Panc1 (cell line): ENCODE measurements around the gene LRRC56.

Experiments used
- POLR2AphosphoS5 ChIP-seq: IDR thresholded peaks from 2 replicates; pipeline ENCODE4 v1.6.1; 2012; ENCODE audit warnings: mild to moderate bottlenecking, low read depth, low read length, moderate library complexity
- TF ChIP-seq, protein P1 (sequence below): fragments of 450-650 bp; IDR thresholded peaks from 2 replicates; pipeline ENCODE4 v1.5.1; 2017; ENCODE audit warnings: mild to moderate bottlenecking

DNA sequence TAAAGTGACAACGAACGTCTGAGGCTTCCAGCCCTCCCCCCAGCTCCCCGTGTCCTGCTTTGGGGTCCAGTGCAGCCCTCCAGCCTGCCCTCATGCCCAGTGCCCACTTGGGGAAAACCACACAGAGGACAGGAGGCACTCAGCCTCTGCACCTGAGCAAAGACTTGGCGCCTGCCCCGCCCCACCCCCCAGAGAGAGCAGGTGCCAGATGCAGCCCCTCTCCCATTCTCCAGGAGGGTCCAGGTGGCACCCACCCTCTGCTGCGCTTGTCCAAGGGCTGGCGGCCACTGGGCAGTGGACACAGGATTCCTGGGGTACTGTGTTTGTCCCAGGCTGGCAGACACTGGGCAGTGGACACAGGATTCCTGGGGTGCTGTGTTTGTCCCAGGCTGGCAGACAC is 46.0 kb upstream of the LRRC56 start:
- TF ChIP-seq, protein P1, sequence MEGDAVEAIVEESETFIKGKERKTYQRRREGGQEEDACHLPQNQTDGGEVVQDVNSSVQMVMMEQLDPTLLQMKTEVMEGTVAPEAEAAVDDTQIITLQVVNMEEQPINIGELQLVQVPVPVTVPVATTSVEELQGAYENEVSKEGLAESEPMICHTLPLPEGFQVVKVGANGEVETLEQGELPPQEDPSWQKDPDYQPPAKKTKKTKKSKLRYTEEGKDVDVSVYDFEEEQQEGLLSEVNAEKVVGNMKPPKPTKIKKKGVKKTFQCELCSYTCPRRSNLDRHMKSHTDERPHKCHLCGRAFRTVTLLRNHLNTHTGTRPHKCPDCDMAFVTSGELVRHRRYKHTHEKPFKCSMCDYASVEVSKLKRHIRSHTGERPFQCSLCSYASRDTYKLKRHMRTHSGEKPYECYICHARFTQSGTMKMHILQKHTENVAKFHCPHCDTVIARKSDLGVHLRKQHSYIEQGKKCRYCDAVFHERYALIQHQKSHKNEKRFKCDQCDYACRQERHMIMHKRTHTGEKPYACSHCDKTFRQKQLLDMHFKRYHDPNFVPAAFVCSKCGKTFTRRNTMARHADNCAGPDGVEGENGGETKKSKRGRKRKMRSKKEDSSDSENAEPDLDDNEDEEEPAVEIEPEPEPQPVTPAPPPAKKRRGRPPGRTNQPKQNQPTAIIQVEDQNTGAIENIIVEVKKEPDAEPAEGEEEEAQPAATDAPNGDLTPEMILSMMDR = no peak
- no peak for TF ChIP-seq POLR2AphosphoS5
